Uterus (tissue), 4 donors: ENCODE data around the gene LEFTY1. TPM values are rescaled to one million over a fixed set of nuclear protein-coding genes. Genes with fewer than 3 reads are reported as not detected.

ENCODE experiments used
- DNase-seq, 2 donors: peaks; one replicate each; pipeline ENCODE4 v3.0.0-alpha.2; 2019 to 2020
- H3K27ac ChIP-seq, 2 donors: fragments of 200-600 bp; sonication (generic); 1 replicate in 1 of 2; 2 replicates in 1 of 2; pipeline ENCODE4 v1.5.1; 2016 to 2018
- H3K27me3 ChIP-seq, 2 donors: fragments of 200-600 bp; sonication (generic); one replicate each; pipeline ENCODE4 v1.5.1; 2018 to 2019; ENCODE audit warnings: control low read depth in 1 of 2
- H3K36me3 ChIP-seq, 2 donors: fragments of 200-600 bp; sonication (generic); one replicate each; pipeline ENCODE4 v1.5.1; 2019; ENCODE audit warnings: control low read depth in 1 of 2
- H3K4me1 ChIP-seq, 2 donors: fragments of 200-600 bp; sonication (generic); one replicate each; pipeline ENCODE4 v1.5.1; 2018 to 2019; ENCODE audit warnings: control low read depth in 1 of 2
- H3K4me3 ChIP-seq, 2 donors: fragments of 200-600 bp; sonication (generic); 1 replicate in 1 of 2; 2 replicates in 1 of 2; pipeline ENCODE4 v1.5.1; 2018 to 2019; ENCODE audit warnings: mild to moderate bottlenecking in 1 of 2
- H3K9me3 ChIP-seq, 2 donors: fragments of 200-600 bp; sonication (generic); one replicate each; pipeline ENCODE4 v1.5.1; 2019; ENCODE audit warnings: control low read depth in 1 of 2
- CTCF ChIP-seq, 4 experiments: fragments of 200-600 bp in 2 of 4; fragments of 450-650 bp in 2 of 4; sonication (generic) in 2 of 4; IDR thresholded peaks; one replicate each; pipeline ENCODE4 v1.5.1; 2016 to 2019; ENCODE audit warnings: antibody characterized with exemption in 4 of 4, mild to moderate bottlenecking in 2 of 4, moderate library complexity in 1 of 4
- POLR2A ChIP-seq, 2 donors: fragments of 450-650 bp; IDR thresholded peaks; one replicate each; pipeline ENCODE4 v1.6.1; 2016; ENCODE audit warnings: antibody characterized with exemption in 2 of 2, mild to moderate bottlenecking in 1 of 2, moderate library complexity in 1 of 2
- intact Hi-C: fragments of 100-400 bp; cut with DNase I; formaldehyde crosslinking; loops from one replicate; pipeline ENCODE4 v1.15.1; 2023; ENCODE audit warnings: low total_unique reads
- total RNA-seq, 4 donors: library from RNA; depleted of rRNA in 3 of 4; stranded (reverse); fragments of >200 nt in 3 of 4; gene quantifications; one replicate each; pipeline versions ENCODE4 v1.1.0 to v1.2.4, GENCODE V29; 2014 to 2023
- donor health status: DM: yes; HTN: yes; CAD: no.

The LEFTY1 gene
- total RNA-seq, 4 donors from 2014 or later, result 1.1 to 3.5 TPM; not detected in 2

GRCh38 chr1:225909477-225909876 lies 20.5 kb upstream of the LEFTY1 start:
- no peak overlapping the region for H3K27ac ChIP-seq
- no peak for TF ChIP-seq POLR2A (IDR thresholded peaks at IDR 0.05)
- TF ChIP-seq CTCF (IDR thresholded peaks at IDR 0.05), result no peak
- H3K4me1 ChIP-seq, result no peaks in the 10 kb centered on the region
- H3K4me3 ChIP-seq, result no peak overlapping the region
- H3K36me3 ChIP-seq, result no peaks in the 10 kb centered on the region
- no peaks in the 10 kb centered on the region for H3K9me3 ChIP-seq
- intact Hi-C loops, result no loop called here
- H3K27me3 ChIP-seq, result no peaks in the 10 kb centered on the region
- DNase-seq, result no peak

GRCh38 chr1:225908773-225909172 lies 19.8 kb upstream of the LEFTY1 start:
- H3K27me3 ChIP-seq, result no peaks in the 10 kb centered on the region
- intact Hi-C loops, result no loop called here
- TF ChIP-seq CTCF (IDR thresholded peaks at IDR 0.05), result no peak
- TF ChIP-seq POLR2A (IDR thresholded peaks at IDR 0.05), result no peak

GRCh38 chr1:225908013-225908640 lies 19.2 kb upstream of the LEFTY1 start:
- TF ChIP-seq POLR2A (IDR thresholded peaks at IDR 0.05) (no peak), CTCF (IDR thresholded peaks at IDR 0.05) (no peak)
- no peaks in the 10 kb centered on the region for H3K9me3 ChIP-seq
- no peak overlapping the region for H3K27ac ChIP-seq
- intact Hi-C loops, result no loop called here
- no peaks in the 10 kb centered on the region for H3K4me1 ChIP-seq
- H3K4me3 ChIP-seq, result no peak overlapping the region
- no peak for DNase-seq
- H3K36me3 ChIP-seq, result no peaks in the 10 kb centered on the region
- H3K27me3 ChIP-seq, result no peaks in the 10 kb centered on the region

More at GRCh38 chr1:225908773-225909172, 19.8 kb upstream of the LEFTY1 start:
- H3K4me3 ChIP-seq, result no peak overlapping the region
- H3K27ac ChIP-seq, result no peak overlapping the region
- DNase-seq, result no peak
- H3K9me3 ChIP-seq, result no peaks in the 10 kb centered on the region
- no peaks in the 10 kb centered on the region for H3K36me3 ChIP-seq
- no peaks in the 10 kb centered on the region for H3K4me1 ChIP-seq

- intact Hi-C loops, result no loop called here
- DNase-seq, result no peak
Measured at GRCh38 chr1:225907341-225907740, 18.4 kb upstream of the LEFTY1 start.

GRCh38 chr1:225906467-225906866 lies 17.5 kb upstream of the LEFTY1 start:
- no peaks in the 10 kb centered on the region for H3K36me3 ChIP-seq
- H3K4me1 ChIP-seq, result no peaks in the 10 kb centered on the region
- no peak for DNase-seq
- H3K27ac ChIP-seq, result no peak overlapping the region
- H3K9me3 ChIP-seq, result no peaks in the 10 kb centered on the region
- no peak overlapping the region for H3K4me3 ChIP-seq
- no peaks in the 10 kb centered on the region for H3K27me3 ChIP-seq
- intact Hi-C loops, result no loop called here
- TF ChIP-seq CTCF (IDR thresholded peaks at IDR 0.05), result no peak
- no peak for TF ChIP-seq POLR2A (IDR thresholded peaks at IDR 0.05)

More at GRCh38 chr1:225907341-225907740, 18.4 kb upstream of the LEFTY1 start:
- Histone ChIP-seq H3K27me3 (no peaks in the 10 kb centered on the region), H3K36me3 (no peaks in the 10 kb centered on the region), H3K4me1 (no peaks in the 10 kb centered on the region), H3K4me3 (no peak overlapping the region), H3K9me3 (no peaks in the 10 kb centered on the region), H3K27ac (no peak overlapping the region)
- TF ChIP-seq POLR2A (IDR thresholded peaks at IDR 0.05), result no peak

- no peaks in the 10 kb centered on the region for H3K9me3 ChIP-seq
- H3K36me3 ChIP-seq, result no peaks in the 10 kb centered on the region
Measured at GRCh38 chr1:225903623-225904022, 14.7 kb upstream of the LEFTY1 start.

More at GRCh38 chr1:225903623-225904022, 14.7 kb upstream of the LEFTY1 start:
- intact Hi-C loops, result no loop called here
- no peak for TF ChIP-seq POLR2A (IDR thresholded peaks at IDR 0.05)
- TF ChIP-seq CTCF (IDR thresholded peaks at IDR 0.05), result no peak
- Histone ChIP-seq H3K27ac (no peak overlapping the region), H3K4me3 (no peak overlapping the region), H3K27me3 (no peaks in the 10 kb centered on the region), H3K4me1 (no peaks in the 10 kb centered on the region)
- no peak for DNase-seq
